GM12878 (cell line): Measurements from ENCODE around the gene SURF2. TPM values are rescaled to one million over a fixed set of nuclear protein-coding genes. Genes with fewer than 3 reads are reported as not detected.

Experiments
- ATAC-seq: fragments of 200-7000 bp; cut with Tn5 transposase; 3 replicates; pipeline ENCODE4 v1.9.1; 2020; ENCODE audit warnings: mild to moderate bottlenecking, moderate library complexity
- BruUV-seq: library from RNA; stranded (reverse); fragments of 400-500 nt; replicated peaks from 2 replicates; lab custom pipeline; 2021; lab: Mats Ljungman, UMichigan
- CTCF ChIA-PET: fragments of 300-600 bp; sonication (Branson Sonifier 250); formaldehyde crosslinking; extraction: SDS; loops from one replicate; lab custom pipeline; 2021; ENCODE audit warnings: inconsistent platforms; lab: Yijun Ruan, JAX
- POLR2A ChIA-PET: fragments of 350-600 bp; formaldehyde crosslinking; extraction: SDS; loops from one replicate; lab custom pipeline; 2021; ENCODE audit warnings: inconsistent platforms; lab: Charles Lee
- RAD21 ChIA-PET: fragments of 300-600 bp; sonication (Branson Sonifier 250); formaldehyde crosslinking; loops from one replicate; lab custom pipeline; 2023; ENCODE audit warnings: antibody characterized with exemption; ENCODE audit not compliant: unreplicated experiment; lab: Charles Lee
- SMC1A ChIA-PET: fragments of 300-600 bp; sonication (Branson Sonifier 250); formaldehyde crosslinking; loops from one replicate; lab custom pipeline; 2023; ENCODE audit not compliant: unreplicated experiment, uncharacterized antibody; lab: Charles Lee
- DNase-seq: peaks from one replicate; pipeline ENCODE4 v3.0.0-alpha.2; 2011; ENCODE audit warnings: low read depth, low spot score
- FAIRE-seq: peaks from 3 replicates; lab custom pipeline; 2011; peaks lifted over from hg19 to GRCh38; lab: Jason Lieb, UNC
- H2AFZ ChIP-seq: 2 replicates; pipeline ENCODE4 v1.6.0; 2011; ENCODE audit warnings: low read depth, low read length, control low read depth; ENCODE audit not compliant: control insufficient read depth
- H3K27ac ChIP-seq: 2 replicates; pipeline ENCODE4 v1.5.1; 2011; ENCODE audit warnings: control low read depth; ENCODE audit not compliant: control insufficient read depth, insufficient read depth
- H3K27me3 ChIP-seq, 2 experiments: replicated peaks in 1 of 2; 2 replicates each; pipeline versions ENCODE4 v1.6.0 to v1.6.1; 2011; ENCODE audit warnings: low read length in 1 of 2; ENCODE audit not compliant: control insufficient read depth in 2 of 2, insufficient read depth in 2 of 2
- H3K36me3 ChIP-seq, 2 experiments: 2 replicates each; pipeline ENCODE4 v1.5.1; 2011; ENCODE audit warnings: low read length in 1 of 2; ENCODE audit not compliant: control insufficient read depth in 2 of 2, insufficient read depth in 2 of 2
- H3K4me1 ChIP-seq: 2 replicates; pipeline ENCODE4 v1.6.1; 2011; ENCODE audit warnings: mild to moderate bottlenecking, low read length, moderate library complexity, mixed read lengths; ENCODE audit not compliant: control insufficient read depth, insufficient read depth
- H3K4me2 ChIP-seq: 2 replicates; pipeline ENCODE4 v1.6.0; 2011; ENCODE audit warnings: control low read depth; ENCODE audit not compliant: control insufficient read depth, insufficient read depth
- H3K4me3 ChIP-seq: fragments of 200-600 bp; sonication (generic); 2 replicates; pipeline ENCODE4 v1.5.1; 2016
- H3K79me2 ChIP-seq: 2 replicates; pipeline ENCODE4 v1.6.0; 2011; ENCODE audit warnings: low read length; ENCODE audit not compliant: control insufficient read depth, insufficient read depth
- H3K9ac ChIP-seq: 2 replicates; pipeline ENCODE4 v1.8.0; 2011; ENCODE audit warnings: low read length, control low read depth, mixed read lengths; ENCODE audit not compliant: control insufficient read depth, insufficient read depth
- H3K9me3 ChIP-seq: replicated peaks from 3 replicates; pipeline ENCODE4 v1.5.1; 2011; ENCODE audit warnings: mild to moderate bottlenecking, low read length; ENCODE audit not compliant: control insufficient read depth, insufficient read depth
- H4K20me1 ChIP-seq: 2 replicates; pipeline ENCODE4 v1.6.0; 2011; ENCODE audit not compliant: control insufficient read depth, insufficient read depth
- ATF7 ChIP-seq: fragments of 450-650 bp; IDR thresholded peaks from 2 replicates; pipeline ENCODE4 v1.6.1; 2016; ENCODE audit warnings: low read depth, mild to moderate bottlenecking
- BACH1 ChIP-seq: fragments of 450-650 bp; IDR thresholded peaks from 2 replicates; pipeline ENCODE4 v1.6.1; 2017; ENCODE audit warnings: mild to moderate bottlenecking, borderline replicate concordance
- DPF2 ChIP-seq: fragments of 450-650 bp; IDR thresholded peaks from 2 replicates; pipeline ENCODE4 v1.6.1; 2017; ENCODE audit warnings: mild to moderate bottlenecking
- EGR1 ChIP-seq, 2 experiments: IDR thresholded peaks; 1 replicate in 1 of 2; 2 replicates in 1 of 2; pipeline ENCODE4 v1.6.1; 2011 to 2012; ENCODE audit warnings: low read depth in 2 of 2, low read length in 2 of 2, borderline replicate concordance in 1 of 2, mild to moderate bottlenecking in 1 of 2, moderate library complexity in 1 of 2
- ESRRA ChIP-seq: IDR thresholded peaks from 2 replicates; pipeline ENCODE4 v1.6.1; 2012; ENCODE audit warnings: mild to moderate bottlenecking, low read length, improper control_type of control experiment
- GABPA ChIP-seq: IDR thresholded peaks from 2 replicates; pipeline ENCODE4 v1.6.1; 2014; ENCODE audit warnings: antibody characterized with exemption, low read depth, mild to moderate bottlenecking, inconsistent platforms
- GATAD2B ChIP-seq: fragments of 450-650 bp; conservative IDR thresholded peaks from 2 replicates; pipeline ENCODE4 v1.6.1; 2017; ENCODE audit warnings: low read depth, mild to moderate bottlenecking, moderate library complexity
- HDAC6 ChIP-seq: fragments of 200-600 bp; sonication (generic); IDR thresholded peaks from one replicate; pipeline ENCODE4 v1.8.0; 2017; ENCODE audit warnings: antibody characterized with exemption; ENCODE audit not compliant: unreplicated experiment
- HDGF ChIP-seq: fragments of 450-650 bp; IDR thresholded peaks from 2 replicates; pipeline ENCODE4 v1.6.1; 2016; ENCODE audit warnings: antibody characterized with exemption
- MXI1 ChIP-seq: fragments of 150-350 bp; IDR thresholded peaks from 2 replicates; pipeline ENCODE4 v1.6.1; 2011; ENCODE audit warnings: low read depth, mild to moderate bottlenecking, inconsistent platforms, low read length, improper control_type of control experiment
- NBN ChIP-seq: fragments of 450-650 bp; IDR thresholded peaks from 2 replicates; pipeline ENCODE4 v1.6.1; 2016
- NR2C1 ChIP-seq: fragments of 450-650 bp; IDR thresholded peaks from 2 replicates; pipeline ENCODE4 v1.6.1; 2017; ENCODE audit warnings: antibody characterized with exemption, mild to moderate bottlenecking, moderate library complexity
- NR2F1 ChIP-seq: fragments of 450-650 bp; conservative IDR thresholded peaks from 2 replicates; pipeline ENCODE4 v1.6.1; 2017; ENCODE audit warnings: mild to moderate bottlenecking
- SMARCA5 ChIP-seq: fragments of 450-650 bp; IDR thresholded peaks from 2 replicates; pipeline ENCODE4 v1.6.1; 2017; ENCODE audit warnings: mild to moderate bottlenecking
- SRF ChIP-seq, 2 experiments: IDR thresholded peaks; 2 replicates each; pipeline ENCODE4 v1.6.1; 2011; ENCODE audit warnings: low read depth in 2 of 2, low read length in 2 of 2, mild to moderate bottlenecking in 1 of 2, moderate library complexity in 1 of 2
- YY1 ChIP-seq: IDR thresholded peaks from 2 replicates; pipeline ENCODE4 v1.6.1; 2011; ENCODE audit warnings: low read depth, mild to moderate bottlenecking, low read length
- WGBS: methylation state at CpG from one replicate; pipeline ENCODE4 v1.1.6; 2016; ENCODE audit warnings: low lambda C conversion rate; ENCODE audit not compliant: insufficient replicate concordance, insufficient coverage; ENCODE audit errors: missing lambda C conversion rate; 5-methylcytosine and 5-hydroxymethylcytosine counted together
- in situ Hi-C: fragments of 300-500 bp; cut with MboI; formaldehyde crosslinking; loops from 9 replicates; pipeline ENCODE4 v1.14.3; 2018; ENCODE audit warnings: mixed read lengths
- intact Hi-C: fragments of 100-400 bp; cut with micrococcal nuclease; formaldehyde crosslinking; loops from one replicate; pipeline ENCODE4 v1.14.2; 2022; ENCODE audit not compliant: unreplicated experiment
- polyA plus RNA-seq, 11 experiments: library from polyadenylated mRNA; depleted of rRNA in 4 of 11; unstranded in 6 of 11; stranded (reverse) in 5 of 11; fragments of >200 nt; fragmentation: Nextera tagmentation in 4 of 11; fragmentation: Illumina TruSeq in 1 of 11; extraction: Ambion mirVana in 4 of 11; extraction: Trizol in 1 of 11; gene quantifications; 1 replicate in 1 of 11; 2 replicates in 10 of 11; pipeline versions ENCODE4 v1.2.1 to v1.2.3, GENCODE V29; 2011 to 2016; ENCODE audit warnings: inconsistent platforms in 2 of 11, missing spikeins in 2 of 11, low read depth in 1 of 11
- total RNA-seq, 4 experiments: library from RNA; depleted of rRNA in 3 of 4; stranded (reverse); fragments of >200 nt in 3 of 4; fragmentation: Illumina TruSeq in 1 of 4; extraction: Trizol in 1 of 4; gene quantifications; 2 replicates each; pipeline versions ENCODE4 v1.2.1 to v1.2.3, GENCODE V29; 2013 to 2021
- TF ChIP-seq, protein P1 (sequence below): IDR thresholded peaks from 2 replicates; pipeline ENCODE4 v1.6.1; 2012; ENCODE audit warnings: low read depth, low read length, improper control_type of control experiment
- TF ChIP-seq, protein P2 (sequence below), 3 experiments: IDR thresholded peaks in 2 of 3; conservative IDR thresholded peaks in 1 of 3; 2 replicates each; pipeline ENCODE4 v1.5.1; 2011; ENCODE audit warnings: low read depth in 3 of 3, low read length in 3 of 3, mild to moderate bottlenecking in 3 of 3, control low read depth in 2 of 3, moderate library complexity in 2 of 3, inconsistent platforms in 1 of 3, mixed read lengths in 1 of 3; ENCODE audit not compliant: control insufficient read depth in 2 of 3, insufficient read depth in 1 of 3; ENCODE audit errors: extremely low read depth in 1 of 3

The SURF2 gene
- total and polyA plus RNA-seq, 10 of the 15 experiments (the other 5 are each of a cell fraction or from before 2014, with no cell fraction given), result 4.0 to 41.7 (median 20.8) TPM

DNA sequence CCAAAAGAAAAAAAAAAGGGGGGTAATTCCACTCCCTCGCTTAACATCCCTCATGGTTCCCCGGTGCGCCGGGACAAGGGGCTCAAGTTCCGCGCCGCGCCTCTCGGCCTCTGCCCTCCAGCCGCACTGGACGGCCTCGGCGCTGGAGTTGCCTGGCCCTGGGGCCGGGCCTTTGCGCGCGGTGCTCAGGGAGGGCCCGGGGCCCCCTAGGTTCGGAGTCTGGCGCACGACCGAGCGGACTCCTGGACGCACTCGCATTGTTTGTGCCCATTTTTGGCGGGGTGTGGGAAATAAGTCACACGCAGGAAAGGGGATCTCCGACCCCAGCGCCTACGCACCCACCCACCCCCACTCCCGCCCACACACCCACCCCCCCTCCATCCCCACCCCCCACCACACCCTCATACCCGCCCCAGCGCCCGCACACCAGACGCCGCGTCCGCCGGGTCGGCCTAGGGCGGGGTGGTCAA is 8.8 kb upstream of the SURF2 start:
- intact Hi-C loops, result loop anchor here (1.0 to 5.0 kb wide), 2 partner anchors 11 to 130 kb away; partner anchors contain the start of genes SLC2A6 and SURF6
- BruUV-seq, result no TSS peak
- SMC1A ChIA-PET, result interaction anchor here (0.9 to 1.1 kb wide), 5 partner anchors 12 to 69 kb away, joined by 3 to 5 read pairs (median 4); partner anchors contain the start of gene STKLD1

More for the DNA sequence above, 8.8 kb upstream of the SURF2 start:
- CTCF ChIA-PET, result interaction anchor here (0.6 to 1.9 kb wide), 3 partner anchors 18 to 27 kb away, joined by 3 to 6 read pairs (median 4); no protein-coding TSS in a partner anchor
- TF ChIP-seq HDAC6, result peak; percentile 51
- 0 out of 2 replicates have a peak, but pooled peaks have one; percentile 14 for TF ChIP-seq YY1
- TF ChIP-seq MXI1, result peak; percentile 65; the same call in 1 of the 2 replicates
- TF ChIP-seq EGR1 (IDR thresholded peaks at IDR 0.05; ENCODE audit: borderline replicate concordance in 1 of 2, low read depth in 2 of 2, low read length in 2 of 2), result peak in 1 of 2 experiments; percentile 82; a peak in 2 of 3 replicates
- no peak for TF ChIP-seq ESRRA
- TF ChIP-seq, protein P1, sequence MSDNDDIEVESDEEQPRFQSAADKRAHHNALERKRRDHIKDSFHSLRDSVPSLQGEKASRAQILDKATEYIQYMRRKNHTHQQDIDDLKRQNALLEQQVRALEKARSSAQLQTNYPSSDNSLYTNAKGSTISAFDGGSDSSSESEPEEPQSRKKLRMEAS, result 0 out of 2 replicates have a peak, but pooled peaks have one; percentile 0
- peak; percentile 18; the same call in 1 of the 2 replicates for TF ChIP-seq DPF2
- no peak for TF ChIP-seq GABPA
- no peak for TF ChIP-seq HDGF
- TF ChIP-seq NBN, result 0 out of 2 replicates have a peak, but pooled peaks have one; percentile 4
- peak; percentile 67 to 86; a peak in 3 of 4 replicates for TF ChIP-seq SRF (IDR thresholded peaks at IDR 0.05; ENCODE audit: low read depth in 2 of 2, low read length in 2 of 2)
- TF ChIP-seq, protein P2, sequence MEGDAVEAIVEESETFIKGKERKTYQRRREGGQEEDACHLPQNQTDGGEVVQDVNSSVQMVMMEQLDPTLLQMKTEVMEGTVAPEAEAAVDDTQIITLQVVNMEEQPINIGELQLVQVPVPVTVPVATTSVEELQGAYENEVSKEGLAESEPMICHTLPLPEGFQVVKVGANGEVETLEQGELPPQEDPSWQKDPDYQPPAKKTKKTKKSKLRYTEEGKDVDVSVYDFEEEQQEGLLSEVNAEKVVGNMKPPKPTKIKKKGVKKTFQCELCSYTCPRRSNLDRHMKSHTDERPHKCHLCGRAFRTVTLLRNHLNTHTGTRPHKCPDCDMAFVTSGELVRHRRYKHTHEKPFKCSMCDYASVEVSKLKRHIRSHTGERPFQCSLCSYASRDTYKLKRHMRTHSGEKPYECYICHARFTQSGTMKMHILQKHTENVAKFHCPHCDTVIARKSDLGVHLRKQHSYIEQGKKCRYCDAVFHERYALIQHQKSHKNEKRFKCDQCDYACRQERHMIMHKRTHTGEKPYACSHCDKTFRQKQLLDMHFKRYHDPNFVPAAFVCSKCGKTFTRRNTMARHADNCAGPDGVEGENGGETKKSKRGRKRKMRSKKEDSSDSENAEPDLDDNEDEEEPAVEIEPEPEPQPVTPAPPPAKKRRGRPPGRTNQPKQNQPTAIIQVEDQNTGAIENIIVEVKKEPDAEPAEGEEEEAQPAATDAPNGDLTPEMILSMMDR (IDR thresholded peaks at IDR 0.05 in 2 of 3, conservative IDR thresholded peaks at IDR 0.05 in 1 of 3; ENCODE audit: control insufficient read depth in 2 of 3, extremely low read depth in 1 of 3, insufficient read depth in 1 of 3, low read depth in 3 of 3, low read length in 3 of 3), result 0 out of 6 replicates have a peak, but pooled peaks of 1 of the 3 experiments have one; percentile 1
- TF ChIP-seq NR2F1, result 0 out of 2 replicates have a peak, but pooled peaks have one; percentile 41
- no peak; the same call in 1 of the 2 replicates for TF ChIP-seq SMARCA5
- peak; percentile 60; the same call in 1 of the 2 replicates for TF ChIP-seq BACH1
- TF ChIP-seq GATAD2B, result 0 out of 2 replicates have a peak, but pooled peaks have one; percentile 38
- no peak for TF ChIP-seq ATF7
- TF ChIP-seq NR2C1, result no peak
- no peak for FAIRE-seq
- H3K27me3 ChIP-seq, result no peaks in the 10 kb centered on the region
- H3K9ac ChIP-seq, result peak overlapping the region; percentile 90
- POLR2A ChIA-PET, result interaction anchor here (0.7 to 2.9 kb wide), 8 partner anchors 9 to 201 kb away, joined by 3 to 13 read pairs (median 6); partner anchors contain the start of genes CACFD1, STKLD1, SURF1 and SURF2
- H3K79me2 ChIP-seq, result peaks cover 47% of the 10 kb centered on the region
- H3K9me3 ChIP-seq, result no peaks in the 10 kb centered on the region
- 2% methylated on average over 17 of the region's 41 CpGs for WGBS
- H4K20me1 ChIP-seq, result no peaks in the 10 kb centered on the region; the same call in 1 of the 2 replicates
- H3K36me3 ChIP-seq, result peaks cover 34 to 37% of the 10 kb centered on the region in 2 experiments
- peak; percentile 28 for DNase-seq
- peak overlapping the region; percentile 1 for H2AFZ ChIP-seq
- peaks cover 12% of the 10 kb centered on the region for H3K4me1 ChIP-seq
- peak; percentile 73 for ATAC-seq
- peak overlapping the region; percentile 100 for H3K4me3 ChIP-seq
- in situ Hi-C loops, result no loop called here
- H3K27ac ChIP-seq, result peak overlapping the region; percentile 96
- RAD21 ChIA-PET, result interaction anchor here (1.1 kb wide), 1 partner anchor 29 kb away, joined by 4 read pairs; the partner anchor contains the start of gene STKLD1
- H3K4me2 ChIP-seq, result no peak overlapping the region
